HepG2 (cell line): Measurements from ENCODE around the gene GRIK5. TPM values are rescaled to one million over a fixed set of nuclear protein-coding genes. Genes with fewer than 3 reads are reported as not detected.

Experiments
- ATAC-seq: fragments of 200-7000 bp; cut with Tn5 transposase; 3 replicates; pipeline ENCODE4 v1.9.1; 2020; ENCODE audit warnings: mild to moderate bottlenecking, moderate library complexity
- BruUV-seq: library from RNA; stranded (reverse); fragments of 400-500 nt; replicated peaks from 2 replicates; lab custom pipeline; 2021; lab: Mats Ljungman, UMichigan
- CTCF ChIA-PET: fragments of 300-600 bp; formaldehyde crosslinking; extraction: SDS; loops from one replicate; lab custom pipeline; 2021; ENCODE audit warnings: low total read pairs, inconsistent platforms, low intra/inter-chr PET ratio; lab: Yijun Ruan, JAX
- POLR2A ChIA-PET: fragments of 350-600 bp; sonication (Branson Sonifier 250); formaldehyde crosslinking; loops from one replicate; lab custom pipeline; 2020; ENCODE audit warnings: antibody characterized with exemption, inconsistent platforms; lab: Yijun Ruan, JAX
- DNase-seq: peaks from one replicate; pipeline ENCODE4 v3.0.0-alpha.2; 2015; ENCODE audit warnings: low spot score
- FAIRE-seq: peaks from 3 replicates; lab custom pipeline; 2011; peaks lifted over from hg19 to GRCh38; lab: Jason Lieb, UNC
- H2AFZ ChIP-seq: one replicate; pipeline ENCODE4 v1.6.1; 2011; ENCODE audit warnings: low read length, inconsistent platforms
- H3K27ac ChIP-seq: fragments of 300-600 bp; 3 replicates; pipeline ENCODE4 v1.8.0; 2011; ENCODE audit warnings: mixed run types, mild to moderate bottlenecking, mixed read lengths, low read length, inconsistent platforms; ENCODE audit not compliant: insufficient read depth; ENCODE audit errors: extremely low read length
- H3K27me3 ChIP-seq, 2 experiments: fragments of 200-600 bp in 1 of 2; 2 replicates in 1 of 2; 3 replicates in 1 of 2; pipeline versions ENCODE4 v1.6.0 to v1.8.0; 2011; ENCODE audit warnings: low read length in 2 of 2, mild to moderate bottlenecking in 2 of 2, moderate library complexity in 2 of 2, inconsistent platforms in 1 of 2; ENCODE audit not compliant: insufficient read depth in 2 of 2, control insufficient read depth in 1 of 2
- H3K36me3 ChIP-seq, 2 experiments: fragments of 200-600 bp in 1 of 2; replicated peaks in 1 of 2; 2 replicates in 1 of 2; 3 replicates in 1 of 2; pipeline versions ENCODE4 v1.5.1 to v1.8.0; 2011; ENCODE audit warnings: low read length in 2 of 2, inconsistent platforms in 1 of 2; ENCODE audit not compliant: insufficient read depth in 2 of 2, control insufficient read depth in 1 of 2
- H3K4me1 ChIP-seq: 2 replicates; pipeline ENCODE4 v1.5.1; 2012; ENCODE audit warnings: low read length, inconsistent platforms; ENCODE audit not compliant: insufficient read depth
- H3K4me2 ChIP-seq: 2 replicates; pipeline ENCODE4 v1.6.0; 2011; ENCODE audit warnings: low read depth, low read length, inconsistent platforms
- H3K4me3 ChIP-seq, 3 experiments: fragments of 200-600 bp in 1 of 3; sonication (generic), shearing (Covaris generic) in 1 of 3; replicated peaks in 1 of 3; 2 replicates each; pipeline ENCODE4 v1.5.1; 2011 to 2016; ENCODE audit warnings: low read length in 3 of 3, inconsistent platforms in 2 of 3, low read depth in 2 of 3, mild to moderate bottlenecking in 2 of 3, control low read depth in 1 of 3, mixed read lengths in 1 of 3; ENCODE audit not compliant: insufficient read depth in 1 of 3
- H3K79me2 ChIP-seq: one replicate; pipeline ENCODE4 v1.6.1; 2011; ENCODE audit warnings: low read length, inconsistent platforms; ENCODE audit not compliant: insufficient read depth
- H3K9ac ChIP-seq: 2 replicates; pipeline ENCODE4 v1.6.0; 2011; ENCODE audit warnings: mild to moderate bottlenecking, low read depth, low read length, inconsistent platforms; ENCODE audit not compliant: insufficient read depth
- H3K9me3 ChIP-seq: 2 replicates; pipeline ENCODE4 v1.5.1; 2012; ENCODE audit warnings: mild to moderate bottlenecking, low read length
- H4K20me1 ChIP-seq: 2 replicates; pipeline ENCODE4 v1.6.0; 2011; ENCODE audit warnings: inconsistent platforms, mild to moderate bottlenecking, low read length, moderate library complexity; ENCODE audit not compliant: insufficient read depth
- ARNTL ChIP-seq: sonication (generic); formaldehyde crosslinking; IDR thresholded peaks from 2 replicates; pipeline ENCODE4 v1.4.0; 2020; ENCODE audit warnings: mild to moderate bottlenecking, missing genetic modification reagents
- BCL6 ChIP-seq: IDR thresholded peaks from 2 replicates; pipeline ENCODE4 v1.6.1; 2016; ENCODE audit warnings: missing genetic modification reagents, missing compliant biosample characterization
- CCAR2 ChIP-seq: fragments of 200-400 bp; formaldehyde crosslinking; optimal IDR thresholded peaks from 2 replicates; pipeline ENCODE3; 2018; ENCODE audit warnings: low read depth, mild to moderate bottlenecking, low read length, moderate library complexity
- DMAP1 ChIP-seq: IDR thresholded peaks from 2 replicates; pipeline ENCODE4 v1.6.1; 2016
- KDM5B ChIP-seq: sonication (generic); formaldehyde crosslinking; IDR thresholded peaks from 2 replicates; pipeline ENCODE4 v1.4.0; 2020; ENCODE audit warnings: missing genetic modification reagents, mild to moderate bottlenecking, borderline replicate concordance
- KLF9 ChIP-seq: IDR thresholded peaks from 2 replicates; pipeline ENCODE4 v1.6.1; 2016; ENCODE audit warnings: low read depth
- NAIF1 ChIP-seq: sonication (generic); formaldehyde crosslinking; IDR thresholded peaks from 2 replicates; pipeline ENCODE4 v1.5.0; 2020; ENCODE audit warnings: mild to moderate bottlenecking, missing genetic modification reagents, borderline replicate concordance
- RBFOX2 ChIP-seq: fragments of 200-400 bp; formaldehyde crosslinking; IDR thresholded peaks from 2 replicates; pipeline ENCODE4 v1.6.1; 2017; ENCODE audit warnings: low read depth, mild to moderate bottlenecking, low read length
- SRSF9 ChIP-seq: fragments of 200-400 bp; formaldehyde crosslinking; IDR thresholded peaks from 2 replicates; pipeline ENCODE4 v1.6.1; 2018; ENCODE audit warnings: borderline replicate concordance, mild to moderate bottlenecking, low read depth, low read length; ENCODE audit not compliant: insufficient read depth, poor library complexity, severe bottlenecking
- STAT5B ChIP-seq: sonication (generic); formaldehyde crosslinking; IDR thresholded peaks from 2 replicates; pipeline ENCODE4 v1.4.0; 2020; ENCODE audit warnings: missing genetic modification reagents
- ZNF468 ChIP-seq: sonication (generic); formaldehyde crosslinking; IDR thresholded peaks from 2 replicates; pipeline ENCODE4 v1.8.0; 2022; ENCODE audit warnings: mild to moderate bottlenecking, moderate library complexity, missing genetic modification reagents
- ZNF629 ChIP-seq: sonication (generic); formaldehyde crosslinking; conservative IDR thresholded peaks from 2 replicates; pipeline ENCODE4 v1.5.0; 2020; ENCODE audit warnings: missing genetic modification reagents
- WGBS: methylation state at CpG from one replicate; pipeline ENCODE4 v1.1.6; 2017; ENCODE audit warnings: low lambda C conversion rate; 5-methylcytosine and 5-hydroxymethylcytosine counted together
- in situ Hi-C: cut with HindIII; loops from 2 replicates; pipeline ENCODE4 v1.10.0; 2017; ENCODE audit warnings: low pct_unique_long_range_greater_than_20kb; ENCODE audit not compliant: extremely low pct_ligation_motif_present
- intact Hi-C: fragments of 100-400 bp; cut with micrococcal nuclease; formaldehyde crosslinking; loops from one replicate; pipeline ENCODE4 v1.10.0; 2022; ENCODE audit not compliant: unreplicated experiment
- polyA plus RNA-seq, 8 experiments: library from polyadenylated mRNA; depleted of rRNA in 3 of 8; stranded (reverse) in 7 of 8; unstranded in 1 of 8; fragments of >200 nt; fragmentation: Illumina TruSeq in 4 of 8; extraction: Trizol in 4 of 8; gene quantifications; 2 replicates each; pipeline versions ENCODE4 v1.2.1 to v1.2.3, GENCODE V29; 2011 to 2016; ENCODE audit warnings: low read depth in 4 of 8, missing spikeins in 1 of 8, mixed read lengths in 1 of 8; ENCODE audit not compliant: insufficient read depth in 1 of 8
- total RNA-seq, 5 experiments: library from RNA; depleted of rRNA; stranded (reverse); fragments of >200 nt; fragmentation: Illumina TruSeq; extraction: Trizol; gene quantifications; 2 replicates each; pipeline ENCODE4 v1.2.3, GENCODE V29; 2016; ENCODE audit warnings: low read depth in 1 of 5

The GRIK5 gene
- total and polyA plus RNA-seq, 2 of the 13 experiments (the other 11 are each of a cell fraction or from before 2014, with no cell fraction given) = not detected

GRCh38 chr19:42110658-42111057, 40.7 kb upstream of the GRIK5 start:
- FAIRE-seq (no peak), DNase-seq (no peak), ATAC-seq (no peak)
- no TSS peak for BruUV-seq
- intact Hi-C loops = no loop called here
- POLR2A ChIA-PET = no interaction called here
- Histone ChIP-seq H3K4me2 (no peak overlapping the region), H3K27me3 (peaks cover 2 to 3% of the 10 kb centered on the region in 2 experiments; a peak in 4 of 5 replicates), H3K4me3 (no peak overlapping the region), H3K9me3 (no peaks in the 10 kb centered on the region), H3K27ac (no peak overlapping the region), H3K9ac (no peak overlapping the region), H3K79me2 (no peaks in the 10 kb centered on the region), H3K36me3 (no peaks in the 10 kb centered on the region), H2AFZ (no peak overlapping the region), H3K4me1 (no peaks in the 10 kb centered on the region), H4K20me1 (no peaks in the 10 kb centered on the region)
- TF ChIP-seq ARNTL (CRISPR knock-in tag) (no peak), ZNF629 (CRISPR knock-in tag) (0 out of 2 replicates have a peak, but pooled peaks have one; percentile 46)
- in situ Hi-C loops = no loop called here
- WGBS = 23% methylated on average over 1 of the region's 1 CpG
- CTCF ChIA-PET = no interaction called here

- intact Hi-C loops = no loop called here
- H3K4me2 ChIP-seq = no peak overlapping the region
- no peak overlapping the region for H3K4me3 ChIP-seq
- no peak overlapping the region for H3K27ac ChIP-seq
- H3K9ac ChIP-seq = no peak overlapping the region
- 28% methylated on average over 3 of the region's 3 CpGs for WGBS
- H4K20me1 ChIP-seq = no peaks in the 10 kb centered on the region
- CTCF ChIA-PET = interaction anchor here (2.5 kb wide), 1 partner anchor 74 kb away, joined by 26 read pairs; no protein-coding TSS in a partner anchor
- no peak for ATAC-seq
- no peaks in the 10 kb centered on the region for H3K4me1 ChIP-seq
- no peak for FAIRE-seq
- no peaks in the 10 kb centered on the region for H3K36me3 ChIP-seq
- no peaks in the 10 kb centered on the region for H3K9me3 ChIP-seq
- no TSS peak for BruUV-seq
- H3K27me3 ChIP-seq = no peaks in the 10 kb centered on the region; a peak in 2 of 5 replicates
- no peak for TF ChIP-seq SRSF9
- TF ChIP-seq STAT5B (CRISPR knock-in tag) = no peak
- no peak for TF ChIP-seq CCAR2
- no peak for TF ChIP-seq BCL6 (CRISPR knock-in tag)
- TF ChIP-seq DMAP1 (CRISPR knock-in tag) = no peak
- TF ChIP-seq ZNF468 = no peak
- TF ChIP-seq RBFOX2 = no peak
- no peak for TF ChIP-seq KDM5B
- TF ChIP-seq KLF9 (CRISPR knock-in tag) = no peak
- no peak for TF ChIP-seq NAIF1 (CRISPR knock-in tag)
- TF ChIP-seq, all 625 proteins: peak for 0
- no peak overlapping the region for H2AFZ ChIP-seq
- no peak for DNase-seq
- H3K79me2 ChIP-seq = no peaks in the 10 kb centered on the region
- in situ Hi-C loops = no loop called here
- POLR2A ChIA-PET = no interaction called here
Observed at GRCh38 chr19:42109896-42110295, 39.9 kb upstream of the GRIK5 start.
